GM10266 (cell line): Measurements from ENCODE around the gene SYNDIG1.

Source experiments
- DNase-seq: peaks from one replicate; pipeline ENCODE4 v3.0.0; 2012; ENCODE audit errors: extremely low spot score
- TF ChIP-seq, protein P1 (sequence below): IDR thresholded peaks from 2 replicates; pipeline ENCODE4 v1.5.1; 2012; ENCODE audit warnings: mild to moderate bottlenecking, low read depth; ENCODE audit not compliant: control insufficient read depth, insufficient read depth; ENCODE audit errors: missing control alignments

Gene SYNDIG1

DNA sequence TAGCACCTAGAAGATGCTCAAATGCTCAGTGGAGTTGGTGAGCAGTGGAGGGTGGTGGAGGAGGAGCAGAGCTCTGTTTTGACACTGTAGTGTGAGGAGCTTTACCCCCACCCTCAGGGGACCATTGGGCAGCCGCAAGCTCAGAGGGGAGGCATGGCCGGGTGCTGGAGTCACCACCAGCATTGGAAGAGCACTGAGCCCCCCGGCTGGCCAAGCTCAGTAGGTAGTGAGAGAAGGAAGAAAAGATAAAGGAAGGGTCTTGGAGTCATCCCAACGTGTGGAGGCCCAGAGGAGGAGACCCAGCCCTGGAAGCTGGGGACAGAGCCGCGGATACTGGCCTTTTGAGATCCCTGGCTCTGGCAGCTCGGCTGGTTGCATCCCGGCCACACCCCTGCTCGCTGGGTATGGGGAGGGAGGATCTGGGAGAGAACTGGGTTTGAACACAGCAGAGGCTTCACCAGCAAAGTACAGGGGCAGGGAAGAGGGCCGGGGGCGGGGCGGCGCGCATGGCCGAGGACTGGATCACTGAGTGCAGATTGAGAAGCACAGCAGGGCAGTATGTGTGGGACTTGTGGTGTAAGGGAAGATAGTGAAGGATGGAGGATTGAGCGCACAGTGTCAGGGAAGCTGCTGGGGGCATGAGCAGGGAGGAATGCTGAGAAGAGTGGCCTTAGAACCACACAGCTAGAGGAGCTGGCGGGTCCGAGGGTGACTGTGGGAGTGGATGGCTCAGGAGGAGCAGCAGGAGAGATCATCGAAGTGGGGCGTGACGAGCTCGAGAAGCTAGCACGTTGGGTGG lies 24.4 kb downstream of the SYNDIG1 start:
- DNase-seq = no peak
- TF ChIP-seq, protein P1, sequence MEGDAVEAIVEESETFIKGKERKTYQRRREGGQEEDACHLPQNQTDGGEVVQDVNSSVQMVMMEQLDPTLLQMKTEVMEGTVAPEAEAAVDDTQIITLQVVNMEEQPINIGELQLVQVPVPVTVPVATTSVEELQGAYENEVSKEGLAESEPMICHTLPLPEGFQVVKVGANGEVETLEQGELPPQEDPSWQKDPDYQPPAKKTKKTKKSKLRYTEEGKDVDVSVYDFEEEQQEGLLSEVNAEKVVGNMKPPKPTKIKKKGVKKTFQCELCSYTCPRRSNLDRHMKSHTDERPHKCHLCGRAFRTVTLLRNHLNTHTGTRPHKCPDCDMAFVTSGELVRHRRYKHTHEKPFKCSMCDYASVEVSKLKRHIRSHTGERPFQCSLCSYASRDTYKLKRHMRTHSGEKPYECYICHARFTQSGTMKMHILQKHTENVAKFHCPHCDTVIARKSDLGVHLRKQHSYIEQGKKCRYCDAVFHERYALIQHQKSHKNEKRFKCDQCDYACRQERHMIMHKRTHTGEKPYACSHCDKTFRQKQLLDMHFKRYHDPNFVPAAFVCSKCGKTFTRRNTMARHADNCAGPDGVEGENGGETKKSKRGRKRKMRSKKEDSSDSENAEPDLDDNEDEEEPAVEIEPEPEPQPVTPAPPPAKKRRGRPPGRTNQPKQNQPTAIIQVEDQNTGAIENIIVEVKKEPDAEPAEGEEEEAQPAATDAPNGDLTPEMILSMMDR = no peak

GRCh38 chr20:24494460-24494920 lies 25.1 kb downstream of the SYNDIG1 start:
- DNase-seq = no peak
- TF ChIP-seq, protein P1 = no peak

DNA sequence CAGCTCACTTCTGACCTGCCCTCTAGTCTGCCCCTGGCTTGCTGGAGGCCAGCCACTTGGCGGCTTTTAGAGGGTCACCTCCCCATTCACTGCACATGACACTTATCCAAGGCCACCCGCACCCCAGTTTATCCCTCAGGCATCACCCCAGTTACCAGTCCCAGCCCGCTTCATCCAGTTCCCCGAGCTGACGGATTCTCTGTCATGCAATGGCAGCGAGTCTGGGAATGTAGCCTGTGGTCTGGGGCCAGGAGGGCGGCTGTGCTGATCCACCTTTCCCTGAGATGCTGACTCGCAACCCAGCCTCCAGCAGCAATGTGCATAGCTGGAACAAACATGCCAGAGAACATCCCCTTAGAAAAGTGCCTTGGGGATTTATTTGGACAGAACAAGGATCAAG lies 25.8 kb downstream of the SYNDIG1 start:
- DNase-seq = no peak

GRCh38 chr20:24497851-24498250 lies 28.4 kb downstream of the SYNDIG1 start:
- TF ChIP-seq, protein P1 = no peak
- DNase-seq = no peak

More for the DNA sequence above, 25.8 kb downstream of the SYNDIG1 start:
- TF ChIP-seq, protein P1 = no peak

DNA sequence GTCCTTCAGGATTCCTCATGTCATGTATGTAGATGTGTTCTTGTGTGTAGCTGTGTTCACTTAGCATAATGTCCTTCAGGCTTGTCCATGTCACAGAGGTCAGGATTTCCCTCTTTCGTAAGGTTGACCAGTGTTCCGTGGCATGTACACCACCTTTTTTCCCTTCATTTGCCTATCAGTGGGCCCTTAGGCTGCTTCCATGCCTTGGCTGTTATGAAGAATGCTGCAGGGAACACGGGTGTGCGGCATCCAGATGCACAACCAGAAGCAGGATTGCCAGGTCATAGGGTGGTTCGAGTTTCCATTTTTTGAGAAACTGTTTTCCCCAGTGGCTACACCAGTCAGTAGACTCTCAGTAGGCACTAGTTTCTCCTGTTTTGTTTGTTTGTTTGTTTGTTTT lies 29.2 kb downstream of the SYNDIG1 start:
- TF ChIP-seq, protein P1 = no peak
- no peak for DNase-seq

DNA sequence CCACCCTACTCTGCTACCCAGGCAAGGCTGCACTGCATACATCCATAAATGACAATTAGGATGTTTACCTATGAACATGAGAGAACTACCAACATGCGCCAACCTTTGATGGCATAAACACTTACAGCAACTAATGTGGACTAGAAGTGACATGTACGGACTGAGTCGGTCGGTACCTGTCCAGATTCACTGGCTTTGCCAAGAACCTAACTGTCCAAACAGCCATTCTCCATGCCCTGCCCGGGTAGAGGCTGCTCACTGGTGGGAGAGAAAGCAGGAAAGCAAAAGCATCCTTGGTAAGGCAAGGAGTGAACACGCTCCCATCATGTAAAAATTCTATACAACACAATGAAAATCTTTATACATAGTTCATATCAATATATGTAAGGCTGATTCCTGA lies 30.0 kb downstream of the SYNDIG1 start:
- no peak for DNase-seq
- TF ChIP-seq, protein P1 = no peak

DNA sequence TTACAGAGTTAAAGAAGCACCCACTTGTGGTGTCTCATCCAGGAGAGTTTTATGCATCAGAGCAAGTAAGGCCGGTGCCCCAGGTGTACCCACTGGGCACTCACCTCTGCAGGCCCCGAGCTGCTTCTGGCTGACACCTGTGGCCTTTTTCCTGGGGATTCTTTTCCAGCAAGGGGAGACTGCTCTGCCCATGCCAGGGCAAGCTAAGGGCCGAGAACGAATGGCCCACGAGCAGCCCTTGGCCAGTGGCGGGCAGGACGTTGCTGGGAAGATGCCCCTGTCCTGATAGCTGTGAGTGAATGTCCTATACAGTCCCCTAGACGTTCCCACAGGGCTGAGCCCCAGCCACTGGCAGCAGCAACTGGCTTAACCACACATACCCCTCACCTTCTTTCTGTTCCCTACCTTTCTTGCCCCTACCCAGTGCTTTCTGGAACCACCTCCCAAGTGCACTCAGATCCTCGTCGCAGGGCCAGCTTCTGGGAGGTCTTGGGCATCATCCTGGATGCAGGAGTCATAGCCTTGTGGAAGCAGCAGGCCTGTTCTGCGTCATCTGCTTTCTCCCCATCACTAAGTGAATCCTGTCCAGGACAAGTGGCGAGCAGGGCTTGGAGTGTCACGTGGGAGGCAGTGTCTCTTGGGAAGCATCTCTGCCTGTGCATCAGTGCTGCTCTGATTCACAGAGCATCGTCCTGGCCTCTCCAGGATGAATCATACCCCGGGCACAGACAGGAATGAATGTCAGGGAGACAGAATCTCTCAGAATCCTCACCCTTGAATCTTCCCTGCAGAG lies 32.5 kb downstream of the SYNDIG1 start:
- TF ChIP-seq, protein P1 = no peak
- no peak for DNase-seq
